HG03196 (cell line): ENCODE measurements around the gene GRM2.

Experiments used
- ATAC-seq: cut with Tn5 transposase; IDR thresholded peaks from one replicate; pipeline ENCODE4 v1.9.1; 2021; ENCODE audit not compliant: unreplicated experiment

GRM2 gene

GRCh38 chr3:51704511-51704950, 2.3 kb upstream of the GRM2 start:
- no peak for ATAC-seq

GRCh38 chr3:51705276-51706020, 1.4 kb upstream of the GRM2 start:
- ATAC-seq = no peak

DNA sequence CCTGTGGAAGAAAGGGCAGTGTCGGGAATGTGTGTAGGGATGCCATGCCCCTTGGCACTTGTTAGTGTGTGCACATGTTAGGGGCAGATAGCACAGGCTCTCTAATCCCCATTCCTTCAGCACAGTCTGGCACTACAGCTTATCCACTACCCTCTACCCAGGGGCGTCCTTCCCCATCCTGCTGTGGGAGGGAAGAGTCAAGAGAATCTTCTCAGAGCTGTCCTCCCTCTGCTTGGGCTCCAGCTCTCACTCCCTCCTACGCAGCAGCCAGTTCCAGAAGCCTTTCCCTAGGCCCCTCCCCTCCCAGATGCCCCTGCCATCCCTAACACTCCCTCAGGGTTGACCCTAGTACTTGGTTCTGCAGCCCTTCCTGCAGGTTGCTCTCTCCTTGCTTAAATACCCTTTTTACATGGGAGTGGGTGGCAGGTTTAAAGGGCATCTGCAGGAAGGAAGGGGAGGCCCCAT, 815 bp upstream of the GRM2 start:
- ATAC-seq = no peak

- no peak for ATAC-seq
Observed at GRCh38 chr3:51708216-51708845, 1.5 kb downstream of the GRM2 start.

DNA sequence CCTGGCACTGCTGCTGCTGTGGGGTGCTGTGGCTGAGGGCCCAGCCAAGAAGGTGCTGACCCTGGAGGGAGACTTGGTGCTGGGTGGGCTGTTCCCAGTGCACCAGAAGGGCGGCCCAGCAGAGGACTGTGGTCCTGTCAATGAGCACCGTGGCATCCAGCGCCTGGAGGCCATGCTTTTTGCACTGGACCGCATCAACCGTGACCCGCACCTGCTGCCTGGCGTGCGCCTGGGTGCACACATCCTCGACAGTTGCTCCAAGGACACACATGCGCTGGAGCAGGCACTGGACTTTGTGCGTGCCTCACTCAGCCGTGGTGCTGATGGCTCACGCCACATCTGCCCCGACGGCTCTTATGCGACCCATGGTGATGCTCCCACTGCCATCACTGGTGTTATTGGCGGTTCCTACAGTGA, 2.1 kb downstream of the GRM2 start:
- no peak for ATAC-seq

GRCh38 chr3:51709675-51710074, 2.8 kb downstream of the GRM2 start:
- no peak for ATAC-seq

GRCh38 chr3:51710631-51711351, 3.9 kb downstream of the GRM2 start:
- ATAC-seq = no peak

DNA sequence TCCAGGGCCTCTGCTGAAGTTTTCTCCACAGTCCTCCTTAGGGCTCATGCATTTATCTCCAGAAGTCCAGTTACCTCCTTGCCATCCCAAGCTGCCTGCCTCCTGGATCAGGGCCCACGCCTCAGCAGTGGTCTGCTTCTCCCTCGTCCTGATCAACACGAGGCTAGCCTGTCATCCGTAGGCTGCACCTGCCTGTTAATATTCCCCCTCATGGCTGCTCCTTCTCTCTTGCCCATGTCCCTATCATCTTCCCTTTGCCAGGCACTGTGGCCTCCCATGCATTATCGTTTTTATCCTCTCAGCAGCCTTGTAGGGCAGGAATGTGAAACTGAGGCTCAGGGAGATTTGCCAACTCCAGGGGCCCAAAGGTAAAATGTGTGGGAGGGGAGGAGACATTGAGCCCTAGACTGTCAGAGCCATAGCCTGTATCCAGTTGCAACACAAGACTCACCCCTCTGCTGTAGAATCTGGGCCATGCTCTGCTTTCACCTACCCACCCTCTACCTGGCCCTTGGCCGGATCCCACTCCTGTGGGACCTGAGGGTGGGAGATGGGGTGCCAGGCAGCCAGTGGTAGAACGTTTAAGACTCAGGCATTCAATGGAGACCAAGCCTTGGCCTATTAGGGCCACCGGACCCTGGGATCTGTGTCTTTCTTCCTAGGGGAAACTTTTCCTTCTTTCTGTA, 4.6 kb downstream of the GRM2 start:
- ATAC-seq = no peak

DNA sequence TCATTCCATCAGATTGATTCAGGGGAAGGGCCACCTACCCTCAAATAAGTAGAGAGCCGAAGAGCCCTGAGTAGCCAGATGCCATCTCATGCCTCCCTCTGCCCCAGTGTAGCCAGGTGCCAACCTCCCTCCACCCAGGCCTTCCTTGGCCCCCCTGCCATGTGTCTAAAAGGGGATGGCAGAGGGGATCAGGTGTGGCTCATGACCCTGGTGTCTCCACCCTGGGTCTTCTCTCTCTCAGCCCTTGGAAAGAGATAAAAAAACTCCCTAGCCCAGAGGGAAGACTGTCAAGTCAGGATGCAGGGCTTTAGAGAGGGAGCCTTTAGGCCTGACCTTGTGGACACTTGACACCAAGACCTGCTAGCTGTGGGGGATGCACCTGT, 5.2 kb downstream of the GRM2 start:
- ATAC-seq = no peak

- ATAC-seq = no peak
Observed at GRCh38 chr3:51712511-51712931, 5.7 kb downstream of the GRM2 start.

DNA sequence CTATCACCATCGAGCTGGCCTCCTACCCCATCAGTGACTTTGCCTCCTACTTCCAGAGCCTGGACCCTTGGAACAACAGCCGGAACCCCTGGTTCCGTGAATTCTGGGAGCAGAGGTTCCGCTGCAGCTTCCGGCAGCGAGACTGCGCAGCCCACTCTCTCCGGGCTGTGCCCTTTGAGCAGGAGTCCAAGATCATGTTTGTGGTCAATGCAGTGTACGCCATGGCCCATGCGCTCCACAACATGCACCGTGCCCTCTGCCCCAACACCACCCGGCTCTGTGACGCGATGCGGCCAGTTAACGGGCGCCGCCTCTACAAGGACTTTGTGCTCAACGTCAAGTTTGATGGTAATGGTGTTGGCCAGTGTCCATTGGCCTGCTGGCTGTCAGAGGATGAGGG, 6.1 kb downstream of the GRM2 start:
- no peak for ATAC-seq

- ATAC-seq = no peak
Observed at GRCh38 chr3:51715231-51715976, 8.5 kb downstream of the GRM2 start.

- ATAC-seq = no peak
Observed at GRCh38 chr3:51715977-51716294, 9.1 kb downstream of the GRM2 start.

GRCh38 chr3:51716805-51717204, 9.9 kb downstream of the GRM2 start:
- ATAC-seq = no peak

- ATAC-seq = no peak
Observed at GRCh38 chr3:51717446-51717845, 10.6 kb downstream of the GRM2 start.

- no peak for ATAC-seq
Observed at GRCh38 chr3:51717947-51718346, 11.1 kb downstream of the GRM2 start.

GRCh38 chr3:51718547-51719409, 11.9 kb downstream of the GRM2 start:
- ATAC-seq = peak; percentile 60

DNA sequence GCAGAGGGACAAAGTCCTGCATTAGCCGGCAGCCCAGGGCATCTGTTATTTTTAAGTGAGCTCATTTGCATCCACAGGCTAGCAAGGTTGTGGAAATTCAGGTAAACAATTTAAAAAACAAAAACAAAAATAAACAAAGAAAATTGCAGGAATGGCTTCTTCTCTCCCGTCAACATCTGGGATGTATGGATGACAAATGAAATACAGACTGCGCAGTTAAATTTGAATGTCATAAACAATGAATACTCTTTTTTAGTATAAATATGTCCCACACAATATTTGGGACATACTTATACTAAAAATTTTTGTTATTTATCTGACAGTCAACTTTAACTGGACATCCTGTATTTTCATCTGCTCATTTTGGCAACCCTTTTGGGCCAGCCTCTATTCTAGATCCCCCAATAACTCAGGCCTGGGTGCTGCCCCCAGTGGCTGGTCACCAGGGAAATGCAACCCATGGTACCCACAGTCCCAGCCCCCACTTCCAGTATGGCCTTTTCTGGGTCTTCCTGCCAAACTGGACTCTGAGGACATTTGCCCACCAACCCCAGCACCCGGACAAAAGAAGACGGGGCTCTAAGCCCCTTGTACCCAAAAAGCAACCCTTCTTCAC, 12.7 kb downstream of the GRM2 start:
- no peak for ATAC-seq

DNA sequence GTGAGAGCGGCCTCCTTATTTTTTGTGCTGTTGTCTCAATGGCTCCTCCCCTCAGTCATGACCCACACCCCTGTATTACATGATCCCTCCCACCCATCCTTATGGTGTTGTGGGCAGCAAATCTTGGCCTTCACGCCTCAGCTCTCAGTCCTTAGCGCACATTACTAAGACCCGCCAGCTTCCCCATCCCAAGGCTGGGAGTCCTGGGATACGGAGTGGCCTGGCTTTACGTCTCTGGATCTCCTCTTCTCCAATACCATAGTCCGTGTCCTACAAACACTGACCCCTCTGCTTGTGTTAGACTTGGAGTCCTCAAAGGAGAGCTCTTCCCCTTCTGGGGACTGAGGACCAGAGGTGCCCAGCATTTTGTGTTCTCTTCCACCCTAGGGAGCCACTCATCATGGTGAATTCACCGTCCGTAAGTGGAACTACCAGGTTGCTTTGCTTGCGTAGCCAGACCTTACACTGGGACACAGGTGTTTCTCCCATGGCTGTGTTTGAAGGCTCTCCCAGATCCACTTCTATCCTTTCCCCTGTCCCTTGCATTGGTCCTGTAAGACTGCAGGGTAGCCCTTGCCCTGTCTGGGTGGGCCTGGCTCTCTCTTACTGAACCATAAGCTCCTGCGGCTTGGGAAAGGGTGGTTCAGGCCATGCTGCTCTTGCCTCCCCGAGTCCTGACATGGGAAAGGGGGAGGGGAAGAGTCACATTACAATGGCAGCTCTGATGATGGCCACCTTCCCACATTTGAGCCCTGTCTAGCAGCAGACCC, 13.6 kb downstream of the GRM2 start:
- ATAC-seq = no peak
